Measurements from ENCODE around the gene NACA.
"Not testable (repeated sequence)": the region's sequence is repeated elsewhere in the genome, so short reads cannot be mapped to it uniquely, and the experiment has no call there.

Gene NACA

DNA sequence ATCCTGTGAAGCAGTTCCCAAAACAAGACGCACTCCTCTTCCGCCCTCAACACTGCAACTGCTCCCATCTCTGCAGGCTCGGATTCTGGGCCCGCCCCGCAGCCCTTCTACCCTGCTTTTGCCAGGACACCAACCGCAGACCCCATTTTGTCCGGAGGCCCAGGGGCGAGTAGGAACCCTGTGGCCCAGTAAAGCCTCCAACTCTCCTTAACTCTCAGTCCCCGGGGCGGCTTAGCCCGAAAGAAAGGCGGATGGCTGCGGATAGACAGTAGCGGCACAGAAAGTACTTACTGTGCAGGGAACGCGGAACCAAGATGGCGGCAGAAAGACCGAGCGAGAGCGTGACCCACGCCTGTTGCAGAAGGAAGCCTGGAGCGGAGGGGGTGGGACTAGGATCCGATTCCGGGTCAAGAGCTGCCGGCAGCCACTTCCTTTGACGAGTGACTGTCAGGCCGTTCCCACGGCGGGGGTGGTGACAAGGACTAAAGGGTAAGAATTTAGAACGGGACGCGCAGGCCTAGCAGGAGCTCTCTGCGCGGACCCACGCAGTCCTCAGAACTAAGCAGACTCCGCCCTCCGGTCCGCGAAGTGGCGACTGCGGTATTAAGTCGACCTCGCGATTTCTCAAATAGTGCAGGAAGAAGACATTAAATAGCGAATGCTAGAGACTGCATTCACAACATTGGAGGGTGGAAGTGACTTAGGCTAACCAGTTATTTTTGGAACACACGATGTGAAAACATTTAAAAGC lies at the start of gene NACA:
Gene NACA, minus strand, starts transcription at position 328 of the 751 bp plus-strand sequence. CDS start 778 bp downstream, outside the sequence.
- peak; percentile 99 for DNase-seq

GRCh38 chr12:56773113-56773512 lies 48.0 kb upstream of the NACA start:
- no peak for DNase-seq

- DNase-seq, result no peak
These were observed 47.5 kb upstream of the NACA start for GRCh38 chr12:56772625-56773024.

DNA sequence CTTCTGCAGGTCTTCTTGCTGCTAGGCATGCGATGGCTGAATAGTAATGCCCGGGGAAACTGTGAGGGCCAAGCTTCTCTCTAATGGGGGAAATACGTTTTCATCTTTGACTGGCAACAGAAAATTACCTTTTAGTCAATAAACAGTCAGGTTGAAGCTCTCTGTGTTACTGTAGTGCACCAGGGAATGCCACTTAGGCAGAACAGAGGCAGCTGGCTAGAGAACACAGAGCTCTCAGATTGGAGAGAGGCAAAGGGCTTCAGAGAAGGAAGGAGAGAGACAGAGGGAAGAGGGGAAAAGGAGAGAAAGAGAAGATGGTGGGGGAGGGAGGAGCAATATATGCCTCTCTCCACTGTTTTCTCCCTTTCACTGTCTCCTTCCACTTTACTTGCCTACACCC lies 44.8 kb upstream of the NACA start:
- DNase-seq, result no peak

DNA sequence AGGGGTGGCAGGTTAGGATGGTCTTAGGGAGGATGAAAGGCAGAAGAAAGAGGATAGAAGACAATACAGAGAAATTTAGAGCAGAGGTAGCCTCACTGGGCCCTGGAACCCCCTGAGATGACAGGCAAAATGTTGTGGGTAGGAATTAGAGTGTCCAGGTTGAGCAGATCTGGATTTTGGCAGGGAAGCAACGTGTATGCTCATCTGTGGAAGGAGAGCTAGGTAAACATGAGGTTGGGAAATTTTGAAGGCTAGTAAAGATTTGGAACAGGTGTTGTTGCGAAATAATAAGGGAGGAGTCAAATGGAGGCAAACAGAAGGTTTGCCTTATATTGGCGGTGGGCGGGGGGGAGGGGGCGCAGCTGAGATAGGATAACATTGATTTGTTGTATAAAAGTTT lies 43.3 kb upstream of the NACA start:
- no peak for DNase-seq

- no peak for DNase-seq
These were observed 41.4 kb upstream of the NACA start for GRCh38 chr12:56766535-56766934.

- peak; percentile 54 for DNase-seq
These were observed 38.9 kb upstream of the NACA start for GRCh38 chr12:56763753-56764657.

- no peak for DNase-seq
These were observed 36.7 kb upstream of the NACA start for GRCh38 chr12:56761812-56762211.

DNA sequence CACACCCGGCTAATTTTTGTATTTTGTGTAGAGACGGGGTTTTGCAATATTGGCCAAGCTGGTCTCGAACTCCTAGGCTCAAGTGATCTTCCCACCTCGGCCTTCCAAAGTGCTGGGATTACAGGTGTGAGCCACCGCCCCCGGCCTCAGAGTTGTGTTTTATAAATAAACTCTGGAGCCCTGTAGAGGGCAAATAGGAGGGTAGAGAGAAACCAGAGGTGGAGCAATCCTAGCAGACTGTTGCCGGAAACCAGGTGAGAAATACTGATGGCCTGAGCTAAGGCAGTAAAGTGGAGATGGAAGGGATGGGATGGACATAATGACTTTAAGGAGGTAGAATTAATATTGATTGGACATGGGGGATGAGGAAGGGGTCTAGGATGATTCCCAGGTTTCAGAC lies 35.4 kb upstream of the NACA start:
- DNase-seq, result no peak

- DNase-seq, result no peak
These were observed 34.3 kb upstream of the NACA start for GRCh38 chr12:56759263-56759908.

GRCh38 chr12:56758728-56759262 lies 33.7 kb upstream of the NACA start:
- DNase-seq, result no peak

DNA sequence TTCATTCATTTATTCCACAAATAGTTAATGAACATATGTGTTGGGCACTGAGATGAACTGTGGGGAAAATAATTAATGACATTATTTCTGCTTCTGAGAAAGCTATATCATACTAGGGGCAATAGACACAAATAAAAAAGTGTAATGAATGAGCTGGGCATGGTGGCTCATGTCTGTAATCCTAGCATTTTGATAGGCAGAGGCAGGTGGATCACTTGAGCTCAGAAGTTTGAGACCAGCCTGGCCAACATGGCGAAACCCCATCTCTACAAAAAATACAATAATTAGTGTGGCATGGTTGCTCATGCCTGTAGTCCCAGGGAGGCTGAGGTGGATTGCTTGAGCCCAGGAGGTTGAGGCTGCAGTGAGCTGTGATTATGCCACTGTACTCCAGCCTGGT lies 32.9 kb upstream of the NACA start:
- not testable (repeated sequence) for DNase-seq

DNA sequence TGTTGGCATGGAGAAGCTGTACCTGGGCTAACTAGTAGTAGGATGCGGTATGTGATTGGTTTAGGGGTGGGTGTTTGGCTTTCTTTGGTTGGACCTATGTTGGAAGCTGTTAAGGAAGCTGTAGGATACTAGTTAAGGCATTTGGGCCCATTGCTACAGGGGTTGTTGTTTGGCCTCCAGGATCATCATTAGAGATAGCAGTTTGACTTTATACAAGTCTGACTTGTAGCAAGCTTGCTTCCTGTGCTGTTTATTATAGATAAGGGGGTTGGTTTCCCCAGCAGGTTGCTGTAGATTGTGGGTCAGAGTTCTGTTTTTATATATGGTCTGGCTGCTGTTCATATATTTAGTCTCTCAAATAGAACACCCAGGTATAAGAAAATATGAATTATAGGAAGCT lies 28.5 kb upstream of the NACA start:
- DNase-seq, result no peak

DNA sequence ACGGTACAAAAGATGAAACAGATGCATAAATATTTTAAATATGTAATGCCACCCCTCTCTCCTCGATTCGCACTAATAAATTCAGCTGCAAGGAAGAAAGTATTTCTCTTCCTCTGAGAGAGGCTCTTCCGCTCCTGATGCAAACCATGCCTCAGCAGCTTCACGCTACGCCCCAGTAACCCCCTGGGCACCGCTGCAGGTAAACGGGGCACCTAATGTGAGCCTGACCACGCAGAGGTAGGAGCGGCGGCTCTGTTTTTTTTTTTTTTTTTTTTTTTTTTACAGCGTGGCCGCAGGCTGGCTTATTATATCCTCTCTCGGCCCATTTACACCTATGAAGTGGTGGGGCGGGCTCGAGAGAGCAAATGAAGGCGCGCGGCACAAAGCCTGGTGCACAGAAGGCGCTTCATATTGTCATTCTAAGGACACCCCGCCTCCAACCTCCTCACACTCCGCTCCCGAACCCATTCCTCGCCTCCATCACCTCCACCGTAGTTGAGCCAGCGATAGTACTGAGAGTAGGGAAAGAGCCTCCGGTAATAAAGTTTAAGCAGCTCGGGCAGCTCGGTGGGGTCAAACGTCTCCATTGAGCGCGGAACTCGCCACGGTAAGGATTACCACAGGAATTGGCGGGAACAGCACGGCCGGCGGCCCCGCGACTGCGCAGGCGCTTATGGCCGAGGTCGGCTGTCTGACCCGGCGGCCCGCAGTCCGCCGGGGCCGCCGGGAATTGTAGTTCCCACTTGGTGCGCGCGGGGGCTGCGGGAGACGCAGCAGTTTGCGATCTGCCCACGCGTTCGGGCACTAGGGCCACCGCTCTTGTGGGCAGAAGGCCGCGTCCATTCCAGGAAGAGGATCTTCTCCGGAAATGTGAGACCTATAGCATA lies 26.9 kb upstream of the NACA start, which contains the start of gene PRIM1:
Gene PRIM1, minus strand, starts transcription at position 612 of the 887 bp plus-strand sequence. Its CDS starts 25 bp downstream, at position 587.
- DNase-seq, result peak; percentile 82

DNA sequence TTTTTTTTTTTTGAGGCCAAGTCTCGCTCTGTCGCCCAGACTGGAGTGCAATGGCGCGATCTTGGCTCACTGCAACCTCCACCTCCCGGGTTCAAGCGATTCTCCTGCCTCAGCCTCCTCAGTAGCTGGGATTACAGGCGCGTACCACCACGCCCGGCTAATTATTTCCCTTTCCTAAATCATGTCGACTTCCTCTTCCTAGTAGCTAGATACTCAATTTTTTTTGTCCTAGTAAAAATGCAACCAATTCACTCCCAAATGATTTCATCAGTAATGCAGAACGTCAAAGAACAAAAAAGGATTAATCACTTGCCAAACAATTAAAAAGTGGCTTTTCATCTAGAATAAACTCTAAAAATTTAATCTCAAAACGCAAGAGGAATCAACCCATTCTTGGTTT lies 25.5 kb upstream of the NACA start:
- not testable (repeated sequence) for DNase-seq

GRCh38 chr12:56749853-56750252 lies 24.8 kb upstream of the NACA start:
- DNase-seq, result no peak

- DNase-seq, result no peak
These were observed 24.3 kb upstream of the NACA start for GRCh38 chr12:56749359-56749758.

- no peak for DNase-seq
These were observed 3.2 kb upstream of the NACA start for GRCh38 chr12:56728139-56728861.

DNA sequence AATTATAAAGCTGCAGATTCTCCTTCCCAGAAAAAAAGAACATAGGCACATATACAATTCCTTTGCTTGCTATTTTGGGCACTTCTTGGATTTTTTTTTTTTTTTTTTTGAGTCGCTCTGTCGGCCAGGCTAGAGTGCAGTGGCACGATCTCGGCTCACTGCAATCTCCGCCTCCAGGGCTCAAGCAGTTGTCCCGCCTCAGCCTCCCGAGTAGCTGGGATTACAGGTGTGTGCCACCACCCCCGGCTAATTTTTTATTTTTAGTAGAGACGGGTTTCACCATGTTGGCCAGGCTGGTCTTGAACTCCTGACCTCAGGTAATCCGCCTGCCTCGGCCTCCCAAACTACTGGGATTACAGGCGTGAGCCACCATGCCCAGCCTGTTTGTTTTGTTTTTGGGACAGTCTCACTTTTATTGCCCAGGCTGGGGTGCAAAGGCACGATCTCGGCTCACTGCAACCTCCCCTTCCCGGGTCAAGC lies 1.1 kb upstream of the NACA start:
- DNase-seq, result not testable (repeated sequence)

DNA sequence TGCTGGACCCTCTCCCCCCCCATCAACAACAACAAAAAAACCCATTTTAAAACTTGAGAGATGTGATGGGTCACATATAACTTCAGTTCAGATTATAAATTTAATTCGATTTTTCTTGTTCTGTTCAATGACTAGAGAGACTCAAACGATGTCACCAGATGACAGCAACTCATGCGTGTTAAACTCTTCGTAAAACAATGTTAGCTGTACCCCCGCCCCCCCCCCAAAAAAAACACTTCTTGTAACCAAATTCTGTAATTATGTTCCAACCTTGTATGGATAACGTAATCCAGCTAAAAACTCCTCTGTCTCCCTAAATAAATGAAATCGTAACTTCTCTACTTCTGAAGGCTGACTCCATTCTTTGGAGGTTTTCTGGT lies 614 bp upstream of the NACA start:
- DNase-seq, result no peak

DNA sequence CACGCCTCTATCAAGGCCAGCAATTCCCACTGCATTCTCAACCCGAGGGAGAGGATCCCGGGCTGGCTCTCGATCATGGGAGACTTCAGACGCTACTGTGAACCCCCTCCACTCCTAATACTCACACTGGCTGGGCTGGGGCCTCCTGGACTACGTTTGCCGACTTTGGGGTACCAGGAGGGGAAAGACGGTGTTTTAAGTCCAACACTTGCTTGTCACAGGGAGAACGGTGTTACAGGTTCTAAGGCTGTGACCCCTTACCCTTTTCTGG lies 463 bp downstream of the NACA start:
- DNase-seq, result no peak

All from HCEC 1CT (cell line).